Gastrocnemius medialis (tissue), 4 donors: ENCODE data around the gene CORT.

Experiments used
- CTCF ChIP-seq, 5 experiments: fragments of 450-650 bp in 3 of 5; fragments of 200-600 bp in 2 of 5; sonication (generic) in 2 of 5; IDR thresholded peaks in 4 of 5; conservative IDR thresholded peaks in 1 of 5; 1 replicate in 4 of 5; 2 replicates in 1 of 5; pipeline ENCODE4 v1.5.1; 2016 to 2019; ENCODE audit warnings: antibody characterized with exemption in 5 of 5, mild to moderate bottlenecking in 3 of 5, moderate library complexity in 3 of 5
- POLR2A ChIP-seq, 2 donors: fragments of 450-650 bp; IDR thresholded peaks; one replicate each; pipeline ENCODE4 v1.6.1; 2017; ENCODE audit warnings: antibody characterized with exemption in 2 of 2, mild to moderate bottlenecking in 2 of 2, moderate library complexity in 2 of 2

GRCh38 chr1:10432910-10433700, 16.7 kb upstream of the CORT start:
- TF ChIP-seq CTCF (IDR thresholded peaks at IDR 0.05 in 4 of 5, conservative IDR thresholded peaks at IDR 0.05 in 1 of 5) (no peak), POLR2A (IDR thresholded peaks at IDR 0.05) (no peak)
